Measurements from ENCODE around the gene TUBA8.

The TUBA8 gene

DNA sequence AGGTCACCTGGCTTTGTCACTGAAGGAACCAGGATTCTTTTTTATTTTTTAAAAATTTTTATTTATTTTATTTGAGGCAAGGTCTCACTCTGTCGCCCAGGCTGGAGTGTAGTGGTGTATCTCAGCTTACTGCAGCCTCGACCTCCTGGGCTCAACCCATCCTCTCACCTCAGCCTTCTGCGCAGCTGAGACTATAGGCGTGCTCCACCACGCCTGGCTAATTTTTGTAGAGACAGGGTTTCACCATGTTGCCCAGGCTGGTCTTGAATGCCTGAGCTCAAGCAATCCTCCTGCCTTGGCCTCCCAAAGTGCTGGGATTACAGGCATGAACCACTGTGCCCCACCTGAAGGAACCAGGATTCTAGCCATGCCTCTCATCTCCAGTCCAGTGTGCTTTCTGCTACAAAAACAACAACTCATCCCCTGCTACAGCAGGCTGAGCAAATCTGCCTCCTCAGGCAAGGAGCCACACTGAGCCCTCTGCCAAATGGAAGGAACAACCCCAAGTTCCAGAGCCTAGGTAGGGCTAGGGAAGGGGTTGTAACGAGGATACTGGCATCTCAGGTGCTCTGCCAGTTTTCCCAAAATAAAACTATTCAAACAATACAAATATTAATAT lies 35.4 kb upstream of the TUBA8 start:
- Mint-ChIP-seq H3K36me3 (ENCODE audit: low read depth) (peaks cover 9% of the 10 kb centered on the region), H3K27me3 (ENCODE audit: low read depth, poor library complexity) (peaks cover 25% of the 10 kb centered on the region), H3K27ac (no peak overlapping the region), H3K4me1 (peaks cover 37% of the 10 kb centered on the region), H3K9me3 (no peaks in the 10 kb centered on the region), H3K4me3 (no peak overlapping the region)
- TF ChIP-seq, protein P1, sequence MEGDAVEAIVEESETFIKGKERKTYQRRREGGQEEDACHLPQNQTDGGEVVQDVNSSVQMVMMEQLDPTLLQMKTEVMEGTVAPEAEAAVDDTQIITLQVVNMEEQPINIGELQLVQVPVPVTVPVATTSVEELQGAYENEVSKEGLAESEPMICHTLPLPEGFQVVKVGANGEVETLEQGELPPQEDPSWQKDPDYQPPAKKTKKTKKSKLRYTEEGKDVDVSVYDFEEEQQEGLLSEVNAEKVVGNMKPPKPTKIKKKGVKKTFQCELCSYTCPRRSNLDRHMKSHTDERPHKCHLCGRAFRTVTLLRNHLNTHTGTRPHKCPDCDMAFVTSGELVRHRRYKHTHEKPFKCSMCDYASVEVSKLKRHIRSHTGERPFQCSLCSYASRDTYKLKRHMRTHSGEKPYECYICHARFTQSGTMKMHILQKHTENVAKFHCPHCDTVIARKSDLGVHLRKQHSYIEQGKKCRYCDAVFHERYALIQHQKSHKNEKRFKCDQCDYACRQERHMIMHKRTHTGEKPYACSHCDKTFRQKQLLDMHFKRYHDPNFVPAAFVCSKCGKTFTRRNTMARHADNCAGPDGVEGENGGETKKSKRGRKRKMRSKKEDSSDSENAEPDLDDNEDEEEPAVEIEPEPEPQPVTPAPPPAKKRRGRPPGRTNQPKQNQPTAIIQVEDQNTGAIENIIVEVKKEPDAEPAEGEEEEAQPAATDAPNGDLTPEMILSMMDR (IDR thresholded peaks at IDR 0.05), result no peak
- no peak for DNase-seq

DNA sequence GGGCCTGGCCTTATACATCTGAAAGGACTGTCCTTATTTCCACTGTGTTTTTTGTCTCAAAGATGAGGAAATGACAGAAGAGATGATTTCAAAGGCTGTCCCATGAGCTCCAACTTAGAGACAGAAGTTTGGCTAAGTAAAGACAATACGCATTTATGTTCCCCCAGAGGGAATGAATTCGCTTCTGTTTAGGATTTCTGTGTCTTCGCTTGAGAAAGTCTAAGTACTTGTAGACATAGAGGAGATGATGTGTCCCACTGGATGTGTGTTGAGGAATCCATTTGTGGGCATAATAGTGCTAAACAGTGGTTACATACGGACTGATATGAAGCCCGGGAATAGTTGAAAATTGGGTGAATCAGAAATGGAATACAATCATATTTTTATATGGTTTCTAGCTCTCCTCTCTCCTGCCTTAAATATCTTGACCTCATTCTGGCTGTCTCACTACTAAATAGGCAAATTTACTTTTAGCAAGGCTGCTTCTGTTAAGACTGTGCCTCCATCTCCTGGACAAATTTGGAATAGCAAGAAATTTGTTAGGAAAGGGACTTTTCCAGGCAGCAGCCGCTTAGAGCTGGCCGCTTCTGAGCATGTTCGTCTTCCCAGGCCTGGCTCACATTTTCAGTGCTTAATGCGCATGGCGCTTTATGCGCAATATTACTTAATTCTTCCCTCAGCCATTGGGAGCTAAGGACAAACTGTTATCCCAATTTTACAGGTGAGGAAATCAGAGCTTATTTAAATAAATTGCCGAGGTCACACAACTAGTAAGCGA lies 34.7 kb upstream of the TUBA8 start:
- TF ChIP-seq, protein P1 (IDR thresholded peaks at IDR 0.05), result peak; percentile 86
- peak; percentile 55 for DNase-seq
- H3K9me3 Mint-ChIP-seq, result no peaks in the 10 kb centered on the region
- H3K36me3 Mint-ChIP-seq (ENCODE audit: low read depth), result peaks cover 16% of the 10 kb centered on the region
- peaks cover 18% of the 10 kb centered on the region for H3K27me3 Mint-ChIP-seq (ENCODE audit: low read depth, poor library complexity)
- no peak overlapping the region for H3K27ac Mint-ChIP-seq
- peak overlapping the region; percentile 67 for H3K4me3 Mint-ChIP-seq
- peaks cover 37% of the 10 kb centered on the region for H3K4me1 Mint-ChIP-seq

DNA sequence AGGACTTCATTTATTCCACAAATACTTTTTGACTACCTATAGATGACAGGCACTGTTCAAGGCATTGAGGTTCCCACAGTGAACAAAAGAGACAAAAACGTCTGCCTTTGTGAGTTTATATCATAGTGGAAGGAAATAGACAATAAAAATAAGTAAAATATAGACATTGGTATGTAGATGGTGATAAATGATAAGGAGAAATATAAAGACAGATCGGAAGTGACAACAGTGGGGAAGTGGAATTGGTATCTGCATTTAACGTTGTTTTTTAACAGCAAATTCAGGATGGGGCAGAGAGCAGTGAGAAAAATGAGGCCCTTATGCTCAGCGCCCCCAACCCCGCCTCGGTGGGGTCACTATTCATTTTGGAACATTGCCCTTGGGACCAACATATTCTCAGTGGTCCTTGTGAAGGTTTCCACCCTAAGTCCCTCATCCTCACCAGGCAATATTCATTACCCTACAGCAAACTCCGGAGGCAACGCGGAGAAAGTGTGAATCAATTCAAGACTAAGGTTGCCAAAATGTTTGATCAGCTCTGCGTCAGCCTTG lies 33.4 kb upstream of the TUBA8 start:
- no peak overlapping the region for H3K27ac Mint-ChIP-seq
- peaks cover 9% of the 10 kb centered on the region for H3K27me3 Mint-ChIP-seq (ENCODE audit: low read depth, poor library complexity)
- H3K4me3 Mint-ChIP-seq, result peak overlapping the region; percentile 98
- H3K9me3 Mint-ChIP-seq, result no peaks in the 10 kb centered on the region
- peaks cover 29% of the 10 kb centered on the region for H3K36me3 Mint-ChIP-seq (ENCODE audit: low read depth)
- DNase-seq, result no peak
- peaks cover 41% of the 10 kb centered on the region for H3K4me1 Mint-ChIP-seq
- TF ChIP-seq, protein P1 (IDR thresholded peaks at IDR 0.05), result no peak

DNA sequence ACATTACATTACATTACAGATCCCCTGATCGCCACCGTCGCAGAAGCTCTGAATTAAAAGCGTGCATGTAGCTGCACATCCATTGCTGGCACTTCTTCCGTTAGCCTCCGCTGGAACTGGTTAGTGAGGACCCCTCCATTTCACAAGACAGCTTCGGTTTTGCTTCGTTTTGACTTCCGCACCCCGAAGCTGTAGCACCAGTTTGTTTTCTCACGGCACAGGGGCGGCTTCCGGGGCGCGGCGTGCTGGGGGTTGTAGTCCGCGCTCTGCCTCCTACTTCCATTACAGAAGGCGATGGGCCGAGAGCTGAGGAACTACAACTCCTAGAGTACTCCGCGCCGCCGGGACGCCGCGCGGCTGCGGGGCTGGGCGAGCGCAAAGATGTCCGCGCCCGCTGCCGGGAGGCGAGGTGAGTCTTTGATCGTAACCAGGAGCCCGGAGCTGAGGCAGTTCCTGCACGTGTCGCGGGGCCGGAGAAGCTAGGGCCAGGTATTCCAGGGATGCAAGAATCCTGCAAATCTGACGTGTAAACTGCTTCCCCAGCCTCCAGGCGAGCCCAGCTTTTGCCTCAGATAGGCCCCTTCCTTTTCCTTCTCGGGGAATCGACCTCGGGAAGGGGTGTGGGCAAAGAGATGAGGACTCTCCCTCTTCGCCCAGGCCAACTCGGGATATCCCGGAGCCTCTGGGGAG lies 32.8 kb upstream of the TUBA8 start, which contains the start of gene PEX26:
TSS of gene PEX26 (plus strand) at position 352 of the 690 bp plus-strand sequence. CDS start 387 bp downstream, outside the sequence.
- H3K9me3 Mint-ChIP-seq, result no peaks in the 10 kb centered on the region
- TF ChIP-seq, protein P1 (IDR thresholded peaks at IDR 0.05), result no peak
- H3K27me3 Mint-ChIP-seq (ENCODE audit: low read depth, poor library complexity), result peaks cover 4% of the 10 kb centered on the region
- peak within 1 kb of the TSS; percentile 86 for H3K27ac Mint-ChIP-seq
- peaks cover 47% of the 10 kb centered on the region for H3K4me1 Mint-ChIP-seq
- peak; percentile 89 for DNase-seq
- H3K36me3 Mint-ChIP-seq (ENCODE audit: low read depth), result peaks cover 35% of the 10 kb centered on the region
- H3K4me3 Mint-ChIP-seq, result peak within 1 kb of the TSS; percentile 98

DNA sequence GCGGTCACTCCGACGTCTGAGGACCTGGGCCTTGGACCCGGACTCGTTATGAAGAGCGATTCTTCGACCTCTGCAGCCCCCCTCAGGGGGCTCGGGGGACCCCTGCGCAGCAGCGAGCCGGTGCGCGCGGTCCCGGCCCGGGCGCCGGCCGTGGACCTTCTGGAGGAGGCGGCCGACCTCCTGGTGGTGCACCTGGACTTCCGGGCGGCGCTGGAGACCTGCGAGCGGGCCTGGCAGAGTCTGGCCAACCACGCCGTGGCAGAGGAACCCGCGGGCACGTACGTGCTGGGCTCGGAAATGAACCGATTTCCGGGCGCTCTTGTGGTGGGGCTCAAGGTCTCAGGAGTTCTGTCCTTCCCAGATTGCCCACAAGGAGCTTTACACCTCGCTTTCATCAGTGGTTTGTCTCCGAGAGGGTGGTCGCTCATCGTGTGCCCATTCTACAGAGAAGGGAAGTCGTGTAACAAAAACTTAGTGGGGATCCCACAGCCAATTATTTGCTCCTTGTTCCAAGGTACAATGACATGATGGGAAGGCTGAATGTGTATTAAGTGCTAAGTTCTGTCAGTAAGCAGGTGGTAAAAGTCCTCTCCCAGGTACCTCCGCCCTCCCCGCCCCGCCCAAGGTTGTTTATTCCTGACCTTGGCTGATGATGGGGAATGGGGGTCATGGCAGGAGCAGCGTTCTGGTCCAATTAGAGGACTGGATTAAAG lies 32.1 kb upstream of the TUBA8 start:
- Mint-ChIP-seq H3K27me3 (ENCODE audit: low read depth, poor library complexity) (no peaks in the 10 kb centered on the region), H3K4me3 (peak overlapping the region; percentile 98), H3K27ac (peak overlapping the region; percentile 70), H3K4me1 (peaks cover 52% of the 10 kb centered on the region), H3K9me3 (no peaks in the 10 kb centered on the region), H3K36me3 (ENCODE audit: low read depth) (peaks cover 41% of the 10 kb centered on the region)
- DNase-seq, result peak; percentile 33
- TF ChIP-seq, protein P1 (IDR thresholded peaks at IDR 0.05), result no peak

All from nephron progenitor cell (in vitro differentiated cells).